HepG2 (cell line): ENCODE measurements around the gene MITF. TPM values are rescaled to one million over a fixed set of nuclear protein-coding genes. Genes with fewer than 3 reads are reported as not detected.
A peak's percentile ranks its signal among the peaks of the same experiment; 100 is the strongest.

Experiments
- ATAC-seq: fragments of 200-7000 bp; cut with Tn5 transposase; 3 replicates; pipeline ENCODE4 v1.9.1; 2020; ENCODE audit warnings: mild to moderate bottlenecking, moderate library complexity
- BruUV-seq: library from RNA; stranded (reverse); fragments of 400-500 nt; replicated peaks from 2 replicates; lab custom pipeline; 2021; lab: Mats Ljungman, UMichigan
- CTCF ChIA-PET: fragments of 300-600 bp; formaldehyde crosslinking; extraction: SDS; loops from one replicate; lab custom pipeline; 2021; ENCODE audit warnings: low total read pairs, inconsistent platforms, low intra/inter-chr PET ratio; lab: Yijun Ruan, JAX
- POLR2A ChIA-PET: fragments of 350-600 bp; sonication (Branson Sonifier 250); formaldehyde crosslinking; loops from one replicate; lab custom pipeline; 2020; ENCODE audit warnings: antibody characterized with exemption, inconsistent platforms; lab: Yijun Ruan, JAX
- DNase-seq: peaks from one replicate; pipeline ENCODE4 v3.0.0-alpha.2; 2015; ENCODE audit warnings: low spot score
- FAIRE-seq: peaks from 3 replicates; lab custom pipeline; 2011; peaks lifted over from hg19 to GRCh38; lab: Jason Lieb, UNC
- H2AFZ ChIP-seq: one replicate; pipeline ENCODE4 v1.6.1; 2011; ENCODE audit warnings: low read length, inconsistent platforms
- H3K27ac ChIP-seq: fragments of 300-600 bp; 3 replicates; pipeline ENCODE4 v1.8.0; 2011; ENCODE audit warnings: mixed run types, mild to moderate bottlenecking, mixed read lengths, low read length, inconsistent platforms; ENCODE audit not compliant: insufficient read depth; ENCODE audit errors: extremely low read length
- H3K27me3 ChIP-seq, 2 experiments: fragments of 200-600 bp in 1 of 2; 2 replicates in 1 of 2; 3 replicates in 1 of 2; pipeline versions ENCODE4 v1.6.0 to v1.8.0; 2011; ENCODE audit warnings: low read length in 2 of 2, mild to moderate bottlenecking in 2 of 2, moderate library complexity in 2 of 2, inconsistent platforms in 1 of 2; ENCODE audit not compliant: insufficient read depth in 2 of 2, control insufficient read depth in 1 of 2
- H3K36me3 ChIP-seq, 2 experiments: fragments of 200-600 bp in 1 of 2; replicated peaks in 1 of 2; 2 replicates in 1 of 2; 3 replicates in 1 of 2; pipeline versions ENCODE4 v1.5.1 to v1.8.0; 2011; ENCODE audit warnings: low read length in 2 of 2, inconsistent platforms in 1 of 2; ENCODE audit not compliant: insufficient read depth in 2 of 2, control insufficient read depth in 1 of 2
- H3K4me1 ChIP-seq: 2 replicates; pipeline ENCODE4 v1.5.1; 2012; ENCODE audit warnings: low read length, inconsistent platforms; ENCODE audit not compliant: insufficient read depth
- H3K4me2 ChIP-seq: 2 replicates; pipeline ENCODE4 v1.6.0; 2011; ENCODE audit warnings: low read depth, low read length, inconsistent platforms
- H3K4me3 ChIP-seq, 3 experiments: fragments of 200-600 bp in 1 of 3; sonication (generic), shearing (Covaris generic) in 1 of 3; replicated peaks in 1 of 3; 2 replicates each; pipeline ENCODE4 v1.5.1; 2011 to 2016; ENCODE audit warnings: low read length in 3 of 3, inconsistent platforms in 2 of 3, low read depth in 2 of 3, mild to moderate bottlenecking in 2 of 3, control low read depth in 1 of 3, mixed read lengths in 1 of 3; ENCODE audit not compliant: insufficient read depth in 1 of 3
- H3K79me2 ChIP-seq: one replicate; pipeline ENCODE4 v1.6.1; 2011; ENCODE audit warnings: low read length, inconsistent platforms; ENCODE audit not compliant: insufficient read depth
- H3K9ac ChIP-seq: 2 replicates; pipeline ENCODE4 v1.6.0; 2011; ENCODE audit warnings: mild to moderate bottlenecking, low read depth, low read length, inconsistent platforms; ENCODE audit not compliant: insufficient read depth
- H3K9me3 ChIP-seq: 2 replicates; pipeline ENCODE4 v1.5.1; 2012; ENCODE audit warnings: mild to moderate bottlenecking, low read length
- H4K20me1 ChIP-seq: 2 replicates; pipeline ENCODE4 v1.6.0; 2011; ENCODE audit warnings: inconsistent platforms, mild to moderate bottlenecking, low read length, moderate library complexity; ENCODE audit not compliant: insufficient read depth
- ATF6 ChIP-seq: sonication (generic); formaldehyde crosslinking; conservative IDR thresholded peaks from 2 replicates; pipeline ENCODE4 v1.4.0; 2020; ENCODE audit warnings: missing genetic modification reagents
- DNMT1 ChIP-seq: sonication (generic); formaldehyde crosslinking; IDR thresholded peaks from 2 replicates; pipeline ENCODE4 v1.5.1; 2020; ENCODE audit warnings: mild to moderate bottlenecking, missing genetic modification reagents
- ESRRA ChIP-seq: sonication (generic); formaldehyde crosslinking; IDR thresholded peaks from 2 replicates; pipeline ENCODE4 v1.5.1; 2020; ENCODE audit warnings: mild to moderate bottlenecking, low read depth, missing genetic modification reagents
- HDAC6 ChIP-seq: fragments of 200-600 bp; sonication (generic); IDR thresholded peaks from 2 replicates; pipeline ENCODE4 v1.7.0; 2017; ENCODE audit warnings: mild to moderate bottlenecking, antibody characterized with exemption, low read length, low read depth
- NBN ChIP-seq: fragments of 450-650 bp; conservative IDR thresholded peaks from 2 replicates; pipeline ENCODE4 v1.6.1; 2017
- NR1H2 ChIP-seq: sonication (generic); formaldehyde crosslinking; IDR thresholded peaks from 2 replicates; pipeline ENCODE4 v1.8.1; 2022; ENCODE audit warnings: low read depth, missing genetic modification reagents, borderline replicate concordance
- SOX6 ChIP-seq, 2 experiments: fragments of 450-650 bp in 1 of 2; sonication (generic) in 1 of 2; formaldehyde crosslinking in 1 of 2; IDR thresholded peaks; 2 replicates each; pipeline versions ENCODE4 v1.4.0 to v1.6.1; 2017 to 2020; ENCODE audit warnings: antibody characterized with exemption in 1 of 2, mild to moderate bottlenecking in 1 of 2, missing genetic modification reagents in 1 of 2
- STAG1 ChIP-seq: sonication (generic); formaldehyde crosslinking; IDR thresholded peaks from 2 replicates; pipeline ENCODE4 v1.4.0; 2020; ENCODE audit warnings: missing genetic modification reagents
- TBP ChIP-seq: sonication (generic); formaldehyde crosslinking; IDR thresholded peaks from 2 replicates; pipeline ENCODE4 v1.5.0; 2020; ENCODE audit warnings: missing genetic modification reagents
- TEF ChIP-seq: sonication (generic); formaldehyde crosslinking; IDR thresholded peaks from 2 replicates; pipeline ENCODE4 v1.5.0; 2020; ENCODE audit warnings: missing genetic modification reagents
- ZBTB25 ChIP-seq: IDR thresholded peaks from 2 replicates; pipeline ENCODE4 v1.6.1; 2018; ENCODE audit warnings: missing genetic modification reagents
- ZFP90 ChIP-seq: sonication (generic); formaldehyde crosslinking; IDR thresholded peaks from 2 replicates; pipeline ENCODE4 v1.8.0; 2022; ENCODE audit warnings: missing genetic modification reagents, mild to moderate bottlenecking, inconsistent platforms, borderline replicate concordance
- ZNF317 ChIP-seq: sonication (generic); formaldehyde crosslinking; IDR thresholded peaks from 2 replicates; pipeline ENCODE4 v1.5.0; 2020; ENCODE audit warnings: mild to moderate bottlenecking, missing genetic modification reagents
- ZNF333 ChIP-seq: sonication (generic); formaldehyde crosslinking; IDR thresholded peaks from 2 replicates; pipeline ENCODE4 v1.4.0; 2020; ENCODE audit warnings: mild to moderate bottlenecking, missing genetic modification reagents, borderline replicate concordance
- ZNF460 ChIP-seq: sonication (generic); formaldehyde crosslinking; IDR thresholded peaks from 2 replicates; pipeline ENCODE4 v1.5.1; 2020; ENCODE audit warnings: missing genetic modification reagents, mild to moderate bottlenecking, borderline replicate concordance
- WGBS: methylation state at CpG from one replicate; pipeline ENCODE4 v1.1.6; 2017; ENCODE audit warnings: low lambda C conversion rate; 5-methylcytosine and 5-hydroxymethylcytosine counted together
- in situ Hi-C: cut with HindIII; loops from 2 replicates; pipeline ENCODE4 v1.10.0; 2017; ENCODE audit warnings: low pct_unique_long_range_greater_than_20kb; ENCODE audit not compliant: extremely low pct_ligation_motif_present
- intact Hi-C: fragments of 100-400 bp; cut with micrococcal nuclease; formaldehyde crosslinking; loops from one replicate; pipeline ENCODE4 v1.10.0; 2022; ENCODE audit not compliant: unreplicated experiment
- polyA plus RNA-seq, 8 experiments: library from polyadenylated mRNA; depleted of rRNA in 3 of 8; stranded (reverse) in 7 of 8; unstranded in 1 of 8; fragments of >200 nt; fragmentation: Illumina TruSeq in 4 of 8; extraction: Trizol in 4 of 8; gene quantifications; 2 replicates each; pipeline versions ENCODE4 v1.2.1 to v1.2.3, GENCODE V29; 2011 to 2016; ENCODE audit warnings: low read depth in 4 of 8, missing spikeins in 1 of 8, mixed read lengths in 1 of 8; ENCODE audit not compliant: insufficient read depth in 1 of 8
- total RNA-seq, 5 experiments: library from RNA; depleted of rRNA; stranded (reverse); fragments of >200 nt; fragmentation: Illumina TruSeq; extraction: Trizol; gene quantifications; 2 replicates each; pipeline ENCODE4 v1.2.3, GENCODE V29; 2016; ENCODE audit warnings: low read depth in 1 of 5

MITF gene
- total and polyA plus RNA-seq, 2 of the 13 experiments (the other 11 are each of a cell fraction or from before 2014, with no cell fraction given), result 0.12 to 0.38 TPM

- TF ChIP-seq TEF (no peak), STAG1 (CRISPR knock-in tag) (peak; percentile 38)
Measured at GRCh38 chr3:69948246-69948862, 209.1 kb downstream of the MITF start (continued).

GRCh38 chr3:69951616-69952015, 212.4 kb downstream of the MITF start:
- H3K4me1 ChIP-seq, result no peaks in the 10 kb centered on the region
- no peak overlapping the region for H3K4me2 ChIP-seq
- no peak for ATAC-seq
- DNase-seq, result no peak
- FAIRE-seq, result no peak
- ChIA-PET POLR2A (no interaction called here), CTCF (no interaction called here)
- TF ChIP-seq ESRRA (CRISPR knock-in tag) (no peak), ZNF317 (CRISPR knock-in tag) (no peak), SOX6 (IDR thresholded peaks at IDR 0.05) (no peak), SOX6 (CRISPR knock-in tag; IDR thresholded peaks at IDR 0.05) (no peak), NR1H2 (CRISPR knock-in tag) (no peak), TEF (no peak), ZNF460 (CRISPR knock-in tag) (no peak), DNMT1 (CRISPR knock-in tag) (no peak), TBP (CRISPR knock-in tag) (no peak), NBN (no peak), HDAC6 (no peak), ZNF333 (CRISPR knock-in tag) (no peak), ZBTB25 (no peak), ATF6 (no peak), ZFP90 (CRISPR knock-in tag) (no peak)
- H3K27me3 ChIP-seq, result no peaks in the 10 kb centered on the region
- WGBS, result 3% methylated on average over 3 of the region's 3 CpGs
- no peak overlapping the region for H2AFZ ChIP-seq
- H3K36me3 ChIP-seq, result no peaks in the 10 kb centered on the region
- no peaks in the 10 kb centered on the region for H4K20me1 ChIP-seq
- no TSS peak for BruUV-seq
- no peak overlapping the region for H3K4me3 ChIP-seq
- no peaks in the 10 kb centered on the region for H3K9me3 ChIP-seq
- intact Hi-C loops (no loop called here), in situ Hi-C loops (no loop called here)
- H3K79me2 ChIP-seq, result no peaks in the 10 kb centered on the region
- H3K27ac ChIP-seq, result no peak overlapping the region
- H3K9ac ChIP-seq, result no peak overlapping the region
